ENCODE results near the gene PTPN20.
"Not testable (repeated sequence)": the region's sequence is repeated elsewhere in the genome, so short reads cannot be mapped to it uniquely, and the experiment has no call there.

The PTPN20 gene

DNA sequence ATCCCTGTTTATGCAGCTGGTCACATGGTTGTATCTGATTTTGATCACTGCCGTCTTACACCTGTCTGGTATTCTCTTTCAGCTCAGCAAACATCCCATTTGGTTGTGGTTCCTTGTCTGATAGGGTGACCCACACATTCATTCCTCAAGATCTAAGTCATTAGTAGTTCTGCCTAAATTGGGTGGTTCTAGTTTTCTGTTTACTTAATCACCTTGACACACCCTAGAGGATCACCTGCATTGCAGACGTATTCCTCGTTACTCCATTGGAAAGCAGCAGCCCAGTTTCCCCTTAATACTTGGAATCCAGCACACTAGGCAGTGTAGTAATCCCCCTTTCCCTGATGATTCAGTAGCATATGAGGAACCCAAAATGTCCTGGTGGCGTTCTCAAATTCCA, 41.3 kb downstream of the PTPN20 start:
- DNase-seq (ENCODE audit: low spot score): not testable (repeated sequence)

DNA sequence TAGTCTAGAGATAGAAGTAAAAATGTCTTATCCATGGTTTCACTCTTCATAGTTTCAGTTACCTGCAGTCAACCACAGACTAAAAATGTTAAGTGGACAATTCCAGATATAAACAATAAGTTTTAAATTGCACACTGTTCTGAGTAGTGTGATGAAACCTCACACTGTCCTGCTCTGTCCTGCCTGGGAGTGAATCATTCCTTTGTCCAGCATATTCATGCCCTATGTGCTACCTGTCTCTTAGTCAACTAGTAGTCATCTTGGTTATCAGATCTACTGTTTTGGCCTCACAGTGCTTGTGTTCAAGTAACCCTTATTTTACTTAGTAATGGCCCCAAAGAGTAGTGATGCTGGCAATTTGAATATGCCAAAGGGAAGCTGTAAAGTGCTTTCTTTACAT, 49.5 kb downstream of the PTPN20 start:
- not testable (repeated sequence) for DNase-seq (ENCODE audit: low spot score)

DNA sequence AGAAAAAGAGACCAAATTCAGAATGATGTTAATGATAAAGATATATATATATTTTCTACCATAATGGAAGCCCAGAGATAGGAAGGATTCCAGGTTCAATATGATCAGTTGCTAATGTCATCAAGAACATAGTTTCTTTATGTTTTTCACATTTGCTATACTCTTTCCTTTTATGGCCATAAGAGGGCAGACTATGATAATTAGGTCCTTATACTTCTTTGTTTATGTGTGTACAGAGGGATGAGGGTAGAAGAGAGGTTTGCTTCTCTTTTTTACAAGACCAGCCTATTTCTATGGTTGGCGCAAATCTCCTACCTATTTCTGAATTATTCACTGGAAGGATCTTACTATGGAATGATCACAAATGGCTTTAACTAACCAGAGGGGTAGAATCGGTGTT, 52.1 kb downstream of the PTPN20 start:
- not testable (repeated sequence) for DNase-seq (ENCODE audit: low spot score)

DNA sequence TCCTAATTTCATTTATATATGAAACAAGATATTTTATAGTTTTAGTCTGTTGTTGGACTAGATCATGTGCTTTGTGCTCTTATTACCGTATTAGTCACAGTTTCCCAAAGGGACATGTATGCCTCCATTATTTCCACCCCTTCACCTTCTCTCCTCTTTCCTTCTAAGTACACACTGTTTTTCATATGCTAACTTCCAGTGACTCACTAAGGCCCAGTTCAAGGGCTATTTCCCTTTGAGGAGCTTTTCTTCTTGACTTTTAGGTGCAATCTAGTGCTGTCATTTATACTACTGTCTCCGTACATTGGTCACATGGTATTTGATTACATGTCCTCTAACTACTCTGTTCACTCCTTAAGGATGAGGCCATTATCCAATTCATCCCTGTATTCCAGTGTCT, 55.8 kb downstream of the PTPN20 start:
- DNase-seq (ENCODE audit: low spot score): not testable (repeated sequence)

DNA sequence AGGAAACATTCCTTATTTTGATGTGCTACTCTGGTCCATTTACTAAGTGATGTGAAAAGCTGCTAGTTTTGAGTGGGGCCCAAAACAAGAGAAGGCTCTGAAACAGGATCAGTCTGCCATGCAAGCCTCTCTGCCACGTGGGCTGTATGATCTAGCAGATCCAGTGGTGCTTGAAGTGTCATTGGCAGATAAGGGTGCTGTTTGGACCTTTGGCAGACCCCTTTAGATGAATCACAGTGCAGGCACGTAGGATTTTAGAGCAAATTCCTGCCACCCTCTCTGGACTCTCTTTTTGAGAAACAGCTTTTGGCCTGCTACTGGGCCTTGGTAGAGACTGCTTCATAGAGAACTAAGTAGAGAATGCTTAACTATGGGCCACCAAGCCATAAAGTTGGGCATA, 69.0 kb downstream of the PTPN20 start:
- not testable (repeated sequence) for DNase-seq (ENCODE audit: low spot score)

DNA sequence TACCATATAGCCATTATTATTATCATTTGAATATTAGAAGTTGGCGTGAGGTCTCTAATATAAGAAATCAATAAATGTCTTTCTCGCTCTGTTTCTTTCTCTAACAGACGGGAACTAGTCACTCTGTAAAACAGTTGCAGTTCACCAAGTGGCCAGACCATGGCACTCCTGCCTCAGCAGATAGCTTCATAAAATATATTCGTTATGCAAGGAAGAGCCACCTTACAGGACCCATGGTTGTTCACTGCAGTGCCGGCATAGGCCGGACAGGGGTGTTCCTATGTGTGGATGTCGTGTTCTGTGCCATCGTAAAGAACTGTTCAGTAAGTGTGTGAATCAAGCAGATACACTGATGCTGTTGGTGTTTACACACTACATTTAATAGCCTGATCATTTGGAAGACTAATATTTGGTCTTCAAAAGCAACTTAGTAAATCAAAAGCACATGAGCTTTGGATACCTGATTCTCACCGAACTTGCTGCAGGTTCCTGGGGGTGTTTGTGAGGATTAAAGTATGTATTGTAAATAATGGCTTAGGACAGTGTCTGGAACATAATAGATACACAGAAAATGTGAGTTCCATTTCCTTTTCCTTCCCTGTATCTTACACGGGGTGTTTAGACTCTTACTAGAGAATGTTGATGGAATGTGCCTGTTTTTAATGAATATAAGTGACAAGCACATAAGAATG, 76.2 kb downstream of the PTPN20 start:
- not testable (repeated sequence) for DNase-seq (ENCODE audit: low spot score)

DNA sequence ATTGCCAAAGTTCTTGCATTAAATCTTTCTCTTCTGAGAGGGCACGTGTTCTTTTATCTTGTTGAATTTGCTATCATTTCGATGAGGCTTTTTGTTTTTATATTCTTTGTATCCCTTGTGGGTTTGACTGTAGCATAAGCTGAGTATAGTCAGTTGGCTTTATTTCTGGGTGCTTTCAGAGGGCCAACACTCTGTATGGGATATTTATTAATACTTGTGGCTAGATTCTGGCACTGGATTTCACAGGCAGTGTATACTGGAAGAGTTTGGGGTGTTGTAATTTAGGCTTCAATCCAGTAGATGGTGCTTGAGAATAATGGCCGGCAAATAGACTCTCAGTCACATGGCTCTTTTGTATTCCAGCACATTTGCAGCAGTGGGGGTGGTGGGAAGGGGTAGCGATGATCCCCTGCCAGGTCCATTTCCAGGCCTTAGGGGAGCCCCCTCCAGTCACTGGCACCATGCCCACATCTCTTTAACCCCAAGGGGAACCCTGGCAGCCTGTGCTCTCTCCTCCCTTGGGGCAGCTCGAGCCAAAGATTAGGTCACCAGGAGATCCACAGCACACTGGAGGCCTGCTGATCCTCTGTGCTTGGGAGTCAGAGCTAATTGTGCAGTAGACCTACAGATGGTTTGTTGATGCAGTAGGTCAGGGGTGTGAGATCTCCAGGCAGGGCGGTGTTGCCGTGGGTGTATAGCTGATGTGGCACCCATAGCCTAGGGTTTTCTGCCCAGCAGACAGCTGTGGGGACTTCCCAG, 81.8 kb downstream of the PTPN20 start:
- DNase-seq (ENCODE audit: low spot score): peak; percentile 78

DNA sequence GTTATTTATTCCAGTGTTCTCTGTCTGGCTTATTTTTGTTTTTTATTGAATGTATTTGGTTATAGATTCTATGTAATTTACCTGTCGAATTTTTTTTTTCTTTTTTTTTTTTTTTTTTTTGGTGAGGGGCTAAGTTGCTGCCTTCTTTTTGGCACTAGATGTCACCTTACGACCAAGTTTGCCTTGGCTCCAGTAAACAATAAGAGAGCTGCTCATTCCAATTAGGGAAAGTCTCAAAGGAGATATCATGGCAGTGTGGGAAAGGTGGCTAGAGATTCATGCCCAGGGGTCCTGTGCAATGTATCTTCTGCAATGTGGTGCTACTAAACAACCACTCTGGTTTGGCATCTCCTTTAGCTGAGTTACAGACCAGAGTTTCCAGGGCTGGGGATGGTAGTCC, 84.0 kb downstream of the PTPN20 start:
- DNase-seq (ENCODE audit: low spot score): no peak

DNA sequence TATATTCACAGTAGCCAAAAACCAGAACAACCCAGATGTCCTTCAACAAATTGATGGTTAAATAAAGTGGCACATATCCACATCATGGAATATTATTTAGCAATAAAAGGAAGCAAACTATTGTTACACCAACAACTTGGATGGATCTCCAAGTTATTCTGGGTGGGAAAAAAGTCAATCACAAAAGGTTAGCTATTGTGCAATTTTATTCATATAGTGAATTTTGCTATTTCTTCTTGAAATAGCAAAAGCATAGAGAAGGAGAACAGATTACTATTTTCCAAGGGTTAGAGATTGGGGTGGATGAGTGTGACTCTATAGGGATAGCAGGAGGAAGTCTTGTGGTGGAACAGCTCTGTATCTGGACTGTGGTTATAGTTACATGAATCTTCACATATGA, 87.0 kb downstream of the PTPN20 start:
- DNase-seq (ENCODE audit: low spot score): no peak

DNA sequence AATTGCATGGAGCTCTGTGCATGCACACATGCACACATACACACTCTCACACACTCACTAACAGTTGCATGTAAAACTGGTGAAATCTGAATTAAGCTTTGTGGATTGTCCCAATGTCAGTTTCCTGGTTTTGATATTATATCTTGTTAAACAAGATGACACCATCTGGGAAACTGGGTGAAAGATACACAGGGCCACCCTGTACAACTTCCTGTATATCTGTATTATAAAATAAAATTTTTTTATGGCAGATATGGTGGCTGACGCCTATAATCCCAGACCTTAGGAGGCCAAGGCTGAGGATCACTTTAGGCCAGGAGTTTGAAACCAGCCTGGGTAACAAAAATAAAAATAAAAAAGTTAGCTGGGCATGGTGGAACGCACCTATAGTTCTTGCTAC, 87.4 kb downstream of the PTPN20 start:
- no peak for DNase-seq (ENCODE audit: low spot score)

DNA sequence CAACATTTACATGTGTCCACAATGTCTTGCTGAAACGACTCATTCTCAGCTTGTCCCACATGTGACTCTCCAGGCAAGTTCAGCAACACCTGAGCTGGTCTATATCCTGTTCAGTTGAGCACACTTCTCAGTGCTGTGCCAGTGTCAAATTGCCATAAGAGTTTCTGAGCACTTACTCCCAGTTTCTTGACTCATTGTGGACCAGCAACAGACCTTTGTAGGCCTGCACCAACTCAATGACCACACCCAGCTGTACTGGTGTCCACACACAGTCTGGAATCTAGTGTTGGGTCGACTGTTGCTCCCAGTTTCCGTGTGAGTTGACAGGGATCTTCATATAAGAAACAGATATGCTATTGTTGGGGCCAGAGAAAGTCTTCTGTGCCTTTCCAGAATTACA, 88.0 kb downstream of the PTPN20 start:
- DNase-seq (ENCODE audit: low spot score): no peak

DNA sequence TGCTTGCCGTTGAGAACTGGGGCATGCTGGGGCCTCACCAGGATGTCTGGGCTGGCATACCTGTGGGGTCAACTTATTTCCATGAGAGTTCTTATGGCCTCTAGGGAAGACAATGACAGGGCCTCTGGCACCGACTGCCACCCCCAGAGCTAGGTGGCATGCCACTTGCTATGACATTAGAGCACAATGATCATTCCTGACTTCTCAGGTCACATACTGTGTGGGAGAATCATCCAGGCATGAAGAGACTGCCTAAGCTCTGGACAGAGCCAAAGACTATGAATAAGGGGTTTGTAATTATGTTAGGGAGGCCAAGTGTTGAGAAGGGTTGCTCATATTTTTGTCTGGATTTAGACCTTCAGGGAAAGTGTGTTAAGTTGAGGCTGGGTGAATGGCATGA, 97.5 kb downstream of the PTPN20 start:
- DNase-seq (ENCODE audit: low spot score): peak; percentile 49

DNA sequence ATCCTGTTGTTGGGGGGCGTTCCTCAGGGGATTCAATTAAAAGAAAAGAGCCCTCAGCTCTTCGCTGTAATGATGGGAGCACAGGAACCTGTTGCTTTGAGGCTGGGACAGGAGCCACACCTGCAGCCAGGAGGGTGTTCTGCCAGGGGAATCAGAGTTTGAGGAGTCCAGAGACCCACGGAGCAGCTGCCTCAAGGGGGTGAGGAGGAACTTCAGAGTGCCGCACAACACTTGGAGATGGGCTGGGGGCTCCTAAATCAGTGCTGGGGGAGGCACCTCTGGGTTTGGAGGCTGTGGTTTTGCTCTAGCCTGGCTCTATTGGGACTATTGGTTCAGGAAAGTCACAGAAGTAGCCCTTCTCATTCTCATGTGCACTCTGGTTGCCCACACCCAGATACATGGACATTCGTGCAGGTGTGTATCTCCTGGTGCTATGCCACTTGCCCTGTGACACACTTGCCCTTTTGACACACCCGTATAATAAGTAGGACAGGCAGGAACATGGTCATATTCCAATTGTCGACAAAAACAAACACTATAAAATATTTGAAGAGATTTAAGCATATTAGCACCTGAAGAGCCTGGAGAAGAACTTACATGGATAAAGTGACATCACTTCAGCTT, 98.1 kb downstream of the PTPN20 start:
- no peak for DNase-seq (ENCODE audit: low spot score)

DNA sequence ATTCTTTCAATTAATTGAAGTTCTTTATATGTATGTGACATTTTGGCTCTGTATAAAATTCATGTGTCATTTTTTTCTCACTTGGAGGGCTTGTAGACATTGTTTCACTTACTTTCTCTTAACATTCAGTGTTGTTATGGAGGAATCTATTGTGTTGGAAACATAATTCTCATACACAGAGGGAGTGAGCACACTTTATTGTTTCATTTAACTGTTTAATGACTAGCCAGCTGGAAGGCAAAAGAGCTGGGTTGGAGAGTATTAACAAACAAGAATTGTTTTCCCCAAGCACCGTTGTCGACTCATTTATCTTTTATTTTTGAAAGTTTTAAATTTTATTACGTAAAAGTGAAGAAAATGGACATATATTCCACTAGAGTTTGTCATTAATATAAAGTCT, 98.8 kb downstream of the PTPN20 start:
- no peak for DNase-seq (ENCODE audit: low spot score)

DNA sequence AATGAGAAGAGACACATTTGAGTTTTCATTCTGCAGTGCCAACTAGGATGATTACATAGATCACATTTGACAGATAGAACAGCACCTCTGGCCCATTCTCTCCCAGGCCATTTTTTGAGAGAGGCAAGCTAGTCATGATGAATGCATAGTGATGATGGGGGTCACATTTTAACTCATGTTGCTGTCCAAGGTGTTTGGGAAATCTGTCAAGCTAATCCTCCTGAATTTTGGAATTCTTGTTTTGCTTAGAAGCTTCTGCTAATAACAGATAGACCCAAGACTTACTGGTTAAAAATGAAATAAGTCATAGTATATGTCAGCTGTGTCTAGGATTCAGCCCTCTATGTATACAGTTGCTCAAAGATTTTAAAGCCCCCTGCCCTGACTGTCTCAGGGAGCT, 101.0 kb downstream of the PTPN20 start:
- DNase-seq (ENCODE audit: low spot score): no peak

DNA sequence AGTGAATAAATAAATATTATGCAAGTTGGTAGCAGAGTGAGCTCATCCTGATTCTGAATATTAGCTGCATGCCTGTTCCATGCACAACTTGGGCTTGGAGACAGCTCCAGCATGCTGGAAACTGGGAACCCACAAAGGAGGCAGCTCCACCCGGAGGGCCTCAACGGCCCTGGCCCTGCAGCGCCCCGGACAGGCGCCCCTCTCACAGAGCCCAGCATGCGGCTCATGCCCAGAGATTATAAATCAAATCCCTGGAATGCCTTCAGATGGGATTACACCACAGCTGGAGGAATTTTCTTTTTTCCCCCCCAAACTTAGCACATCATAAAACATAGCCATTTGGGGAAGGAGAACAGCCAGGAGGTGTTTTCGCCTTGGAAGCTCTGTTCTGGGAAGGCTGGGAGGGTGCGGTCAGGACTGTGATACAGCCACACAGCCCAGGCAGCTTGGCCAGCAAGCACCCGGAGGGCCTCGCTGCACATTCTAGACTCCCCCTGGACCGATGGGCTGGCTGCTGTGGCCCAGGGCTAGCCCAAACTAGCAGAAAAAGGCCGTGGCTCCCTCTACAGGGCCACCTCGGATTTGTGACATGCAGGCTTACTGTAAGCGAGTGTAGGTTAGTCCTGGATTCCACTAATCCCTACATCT, 102.4 kb downstream of the PTPN20 start:
- DNase-seq (ENCODE audit: low spot score): peak; percentile 80

DNA sequence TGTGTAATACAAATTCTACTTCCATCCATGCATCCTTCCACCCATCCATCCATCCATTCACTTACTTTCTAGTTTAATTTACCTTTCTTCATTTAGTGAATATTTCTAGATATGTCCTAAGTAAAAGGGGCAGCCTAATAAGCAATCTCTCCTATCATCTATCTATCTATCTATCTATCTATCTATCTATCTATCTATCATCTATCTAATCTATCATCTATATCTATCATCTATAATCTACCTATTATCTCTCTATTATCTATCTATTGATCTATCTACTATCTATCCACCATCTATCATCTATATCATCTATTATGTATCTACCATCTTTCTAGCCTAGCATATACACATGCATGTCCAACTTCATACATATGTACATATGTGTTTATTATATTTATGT, 104.2 kb downstream of the PTPN20 start:
- no peak for DNase-seq (ENCODE audit: low spot score)

DNA sequence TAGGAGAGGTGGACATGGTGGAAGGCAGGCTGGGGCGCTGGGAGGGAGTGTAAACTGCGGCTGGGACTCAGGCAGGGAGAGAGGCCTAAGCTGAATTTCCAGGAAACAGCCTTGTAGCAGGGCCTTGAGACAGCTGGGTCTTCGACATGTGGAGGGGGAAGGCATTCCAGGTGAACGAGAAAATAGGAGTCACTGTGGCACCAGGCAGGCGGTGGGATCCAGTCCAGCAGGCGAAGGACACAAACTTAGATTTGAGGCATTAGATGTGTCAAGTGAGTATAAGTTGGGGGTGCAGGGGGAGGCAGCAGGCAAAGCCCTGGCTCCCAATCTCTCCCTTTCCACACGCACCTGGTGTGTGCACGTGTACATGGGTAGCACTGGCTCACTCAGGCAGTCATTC, 105.3 kb downstream of the PTPN20 start:
- no peak for DNase-seq (ENCODE audit: low spot score)

DNA sequence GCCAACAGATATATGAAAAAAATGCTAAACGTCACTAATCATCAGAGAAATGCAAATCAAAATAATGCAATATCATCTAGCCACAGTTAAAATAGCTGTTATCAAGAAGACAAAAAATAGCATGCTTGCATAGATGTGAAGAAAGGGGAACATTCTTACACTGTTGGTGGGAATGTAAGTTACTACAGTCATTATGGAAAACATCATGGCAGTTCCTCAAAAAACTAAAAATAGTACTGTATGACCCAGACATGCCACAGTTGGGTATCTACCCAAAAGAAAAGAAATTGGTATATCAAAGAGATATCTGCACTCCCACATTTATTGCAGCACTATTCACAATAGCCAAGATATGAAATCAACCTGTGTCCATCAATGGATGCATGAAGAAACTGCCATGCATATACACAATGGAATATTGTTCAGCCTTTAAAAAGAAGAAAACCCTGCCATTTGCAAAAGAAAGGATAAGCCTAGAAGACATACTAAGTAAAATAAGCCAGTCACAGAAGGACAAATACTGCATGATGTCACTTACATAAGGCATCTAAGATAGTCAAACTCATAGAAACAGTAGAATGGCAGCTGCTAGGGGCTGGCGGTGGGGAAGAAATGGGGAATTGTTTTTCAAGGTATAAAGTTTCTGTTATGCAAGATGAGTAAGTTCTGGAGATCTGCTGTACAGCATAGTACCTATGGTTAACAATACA, 107.0 kb downstream of the PTPN20 start:
- DNase-seq (ENCODE audit: low spot score): no peak

DNA sequence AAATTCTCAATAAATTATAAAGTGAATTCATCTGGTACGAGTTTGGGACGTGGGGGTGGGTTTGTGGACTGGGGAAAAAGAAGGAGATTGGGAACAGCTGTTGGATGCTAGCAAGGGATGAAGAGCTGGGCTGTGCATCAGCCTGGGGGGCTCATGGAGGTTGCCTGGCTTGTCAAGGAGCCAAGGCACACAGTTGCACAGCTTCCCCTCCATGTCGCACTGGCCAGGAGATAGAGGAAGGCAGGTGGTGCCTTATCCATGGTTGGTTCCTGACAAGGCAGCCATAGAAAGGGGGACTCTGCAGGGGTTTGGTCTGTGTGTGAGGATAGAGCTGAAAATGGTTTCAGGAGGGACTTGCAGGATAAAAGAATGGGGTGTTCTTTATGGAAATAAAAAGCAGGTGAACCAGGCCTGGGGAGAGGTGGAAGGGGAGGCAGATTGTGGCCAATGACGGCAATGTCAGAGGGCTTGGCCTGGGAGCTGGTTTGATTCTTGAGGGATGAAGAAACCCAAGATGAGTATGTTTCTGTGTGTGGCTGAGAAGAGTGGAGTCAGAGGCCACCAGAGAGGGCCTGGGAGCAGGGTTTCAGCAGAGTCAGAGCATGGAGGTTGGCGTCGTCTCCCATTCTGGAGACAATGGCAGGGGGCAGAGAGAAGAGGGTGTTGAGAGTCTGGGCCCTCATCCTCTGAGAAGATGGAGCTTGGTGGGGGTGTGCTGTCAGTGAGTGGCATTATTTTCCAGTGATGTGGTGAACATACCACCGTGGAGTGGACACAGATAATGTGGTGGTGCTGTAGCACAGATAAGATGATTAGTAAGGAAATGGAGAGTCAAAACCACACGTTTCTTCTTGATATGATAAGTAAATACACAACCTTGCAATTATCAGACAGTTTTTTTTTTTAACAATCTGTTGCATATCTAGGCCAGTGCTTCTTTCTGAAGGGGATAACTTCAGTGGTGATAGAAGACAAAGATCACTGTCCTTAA, 108.2 kb downstream of the PTPN20 start:
- peak; percentile 3 for DNase-seq (ENCODE audit: low spot score)

DNA sequence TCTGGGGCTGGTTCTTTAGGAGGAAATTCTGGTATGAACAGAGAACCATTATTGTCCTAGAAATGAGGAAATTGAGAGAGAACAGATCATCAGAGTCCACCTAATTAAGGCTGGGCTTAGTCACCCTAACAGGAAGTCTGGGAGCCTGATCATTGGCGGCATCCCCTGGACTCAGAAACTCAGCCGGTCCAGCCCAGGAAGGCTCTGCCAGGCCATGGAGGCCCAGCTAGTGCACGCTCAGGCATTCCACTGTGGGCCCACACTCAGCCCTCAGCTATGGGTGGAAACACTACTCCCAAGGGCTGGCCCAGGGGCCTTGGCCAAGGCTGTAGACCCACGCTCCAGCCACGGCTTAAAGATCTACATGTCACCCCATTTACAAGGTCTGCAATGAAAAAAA, 109.2 kb downstream of the PTPN20 start:
- peak; percentile 92 for DNase-seq (ENCODE audit: low spot score)

Measured in GM03348 (cell line).